Lower leg skin (tissue), 4 donors: Measurements from ENCODE around the gene SDCBP2. TPM values are rescaled to one million over a fixed set of nuclear protein-coding genes. Genes with fewer than 3 reads are reported as not detected.

Experiments used
- DNase-seq, 2 donors: peaks; one replicate each; pipeline ENCODE4 v3.0.0-alpha.2; 2019; ENCODE audit warnings: low spot score in 2 of 2
- H3K4me3 ChIP-seq: fragments of 200-600 bp; sonication (generic); 2 replicates; pipeline ENCODE4 v1.5.1; 2017; ENCODE audit warnings: mild to moderate bottlenecking, low read depth; ENCODE audit not compliant: poor library complexity, severe bottlenecking
- POLR2A ChIP-seq, 2 donors: fragments of 450-650 bp; IDR thresholded peaks; one replicate each; pipeline ENCODE4 v1.6.1; 2016 to 2017; ENCODE audit warnings: antibody characterized with exemption in 2 of 2, mild to moderate bottlenecking in 1 of 2, moderate library complexity in 1 of 2
- WGBS, 2 donors: methylation state at CpG; one replicate each; pipeline ENCODE4 v1.1.5; 2018; 5-methylcytosine and 5-hydroxymethylcytosine counted together
- intact Hi-C: fragments of 100-400 bp; cut with DNase I; formaldehyde crosslinking; loops from one replicate; pipeline ENCODE4 v1.15.0; 2023; ENCODE audit warnings: low total_unique reads
- total RNA-seq, 4 donors: library from RNA; depleted of rRNA; stranded (reverse); fragments of >200 nt; gene quantifications; one replicate each; pipeline ENCODE4 v1.1.0, GENCODE V29; 2016
- TF ChIP-seq, protein P1 (sequence below), 3 donors: fragments of 450-650 bp; IDR thresholded peaks; one replicate each; pipeline ENCODE4 v1.5.1; 2016; ENCODE audit warnings: antibody characterized with exemption in 3 of 3, mild to moderate bottlenecking in 3 of 3, moderate library complexity in 2 of 3

The SDCBP2 gene
- total RNA-seq, 4 donors from 2014 or later: 141 to 206 (median 181) TPM

DNA sequence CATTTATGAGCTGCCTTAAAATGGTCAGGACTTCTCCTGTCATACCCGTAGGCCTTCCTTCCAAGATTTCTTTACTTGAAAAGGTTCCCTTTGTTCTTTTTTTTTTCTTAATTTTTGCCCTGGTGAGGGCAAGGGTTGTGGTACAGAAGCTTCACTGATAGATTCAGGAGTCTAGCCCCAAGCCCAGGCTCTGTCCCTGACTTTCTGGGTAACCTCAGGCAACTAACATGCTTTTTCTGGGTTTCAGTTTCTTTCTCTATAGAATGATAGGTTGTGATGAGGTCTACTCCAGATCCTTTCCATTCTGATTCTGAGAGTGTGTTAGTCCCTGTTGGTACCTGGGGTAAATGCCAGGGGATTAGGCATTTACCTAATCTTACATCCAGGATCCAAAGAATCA, 41.6 kb downstream of the SDCBP2 start:
- intact Hi-C loops: no loop called here
- WGBS, 2 donors: 78 to 94% methylated on average over 1 of the region's 1 CpG
- no peak overlapping the region for H3K4me3 ChIP-seq
- DNase-seq: no peak
- TF ChIP-seq POLR2A (IDR thresholded peaks at IDR 0.05): no peak
- TF ChIP-seq, protein P1, sequence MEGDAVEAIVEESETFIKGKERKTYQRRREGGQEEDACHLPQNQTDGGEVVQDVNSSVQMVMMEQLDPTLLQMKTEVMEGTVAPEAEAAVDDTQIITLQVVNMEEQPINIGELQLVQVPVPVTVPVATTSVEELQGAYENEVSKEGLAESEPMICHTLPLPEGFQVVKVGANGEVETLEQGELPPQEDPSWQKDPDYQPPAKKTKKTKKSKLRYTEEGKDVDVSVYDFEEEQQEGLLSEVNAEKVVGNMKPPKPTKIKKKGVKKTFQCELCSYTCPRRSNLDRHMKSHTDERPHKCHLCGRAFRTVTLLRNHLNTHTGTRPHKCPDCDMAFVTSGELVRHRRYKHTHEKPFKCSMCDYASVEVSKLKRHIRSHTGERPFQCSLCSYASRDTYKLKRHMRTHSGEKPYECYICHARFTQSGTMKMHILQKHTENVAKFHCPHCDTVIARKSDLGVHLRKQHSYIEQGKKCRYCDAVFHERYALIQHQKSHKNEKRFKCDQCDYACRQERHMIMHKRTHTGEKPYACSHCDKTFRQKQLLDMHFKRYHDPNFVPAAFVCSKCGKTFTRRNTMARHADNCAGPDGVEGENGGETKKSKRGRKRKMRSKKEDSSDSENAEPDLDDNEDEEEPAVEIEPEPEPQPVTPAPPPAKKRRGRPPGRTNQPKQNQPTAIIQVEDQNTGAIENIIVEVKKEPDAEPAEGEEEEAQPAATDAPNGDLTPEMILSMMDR (IDR thresholded peaks at IDR 0.05): no peak

GRCh38 chr20:1286267-1287024, 42.5 kb downstream of the SDCBP2 start:
- intact Hi-C loops: no loop called here
- DNase-seq: peak in 1 of 2 donors; percentile 68
- TF ChIP-seq, protein P1 (IDR thresholded peaks at IDR 0.05): no peak
- no peak for TF ChIP-seq POLR2A (IDR thresholded peaks at IDR 0.05)
- H3K4me3 ChIP-seq: no peak overlapping the region
- WGBS, 2 donors: 69 to 76% methylated on average over 9 of the region's 9 CpGs

DNA sequence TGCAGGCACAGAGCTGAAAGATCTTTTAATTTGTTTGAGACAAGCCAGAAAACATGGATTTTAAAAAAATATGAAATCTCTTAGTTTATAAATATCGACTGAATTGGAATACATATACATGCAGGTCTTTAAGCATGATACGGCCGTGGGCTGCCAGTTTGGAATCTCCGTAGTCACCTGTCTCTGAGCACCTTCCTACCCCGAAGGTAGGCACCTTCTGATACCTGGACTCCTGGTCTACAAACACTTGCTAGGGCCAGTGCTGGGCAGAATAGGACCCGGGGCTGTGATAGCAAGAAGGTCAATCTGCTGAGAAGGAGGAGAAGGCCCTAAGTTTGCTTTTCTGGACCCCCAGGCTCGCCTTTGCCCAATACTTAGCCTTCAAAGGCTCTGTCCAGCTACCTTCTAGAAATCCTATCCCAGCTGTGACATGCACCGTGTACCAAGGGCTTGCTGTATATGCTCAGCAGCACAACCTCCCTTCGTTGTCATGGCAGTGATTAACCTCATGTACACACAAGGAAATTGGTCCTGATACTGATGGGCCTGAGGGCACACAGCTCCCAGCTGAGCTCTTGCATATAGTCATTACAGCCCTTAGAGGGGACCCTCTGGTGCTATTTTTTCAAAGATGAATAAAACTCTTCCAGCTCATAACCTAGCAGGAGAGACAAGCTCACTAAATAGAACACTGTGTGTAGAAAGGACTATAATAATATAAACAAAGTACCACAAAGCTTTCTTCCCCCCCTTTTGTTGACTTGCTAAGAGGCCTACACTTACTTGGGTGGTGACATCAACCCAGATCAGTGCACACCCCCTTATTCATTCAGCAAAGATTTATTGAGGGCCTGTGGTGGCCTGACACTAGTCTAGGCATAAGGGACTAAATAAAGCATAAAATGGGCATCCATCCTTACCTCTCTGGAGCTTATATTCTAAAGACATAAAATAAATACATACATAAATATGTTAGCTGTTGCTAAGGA, 45.1 kb downstream of the SDCBP2 start:
- H3K4me3 ChIP-seq: no peak overlapping the region
- DNase-seq: peak in 1 of 2 donors; percentile 32
- TF ChIP-seq, protein P1 (IDR thresholded peaks at IDR 0.05): no peak
- TF ChIP-seq POLR2A (IDR thresholded peaks at IDR 0.05): no peak
- WGBS, 2 donors: 89 to 90% methylated on average over 9 of the region's 9 CpGs
- intact Hi-C loops: no loop called here

DNA sequence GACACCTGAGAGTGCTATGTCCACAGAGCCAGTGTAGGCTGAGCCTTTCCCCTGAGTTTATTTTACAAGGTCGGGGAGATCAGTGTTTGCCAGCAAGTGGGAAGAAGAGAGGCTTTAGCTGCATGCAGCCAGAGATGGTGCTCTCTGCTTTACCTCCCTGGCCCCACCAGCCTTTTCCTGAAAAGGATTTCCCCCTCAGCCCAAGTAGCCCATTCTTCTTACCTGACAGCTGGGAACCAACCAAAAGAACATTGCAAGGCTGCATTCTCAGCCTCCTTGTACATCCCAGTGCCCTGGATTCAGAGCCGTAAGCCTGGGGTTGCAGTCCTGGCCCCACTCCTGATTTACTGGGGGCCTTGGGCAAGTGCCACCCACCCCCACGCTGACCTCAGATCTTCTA, 46.0 kb downstream of the SDCBP2 start:
- intact Hi-C loops: no loop called here
- WGBS, 2 donors: 79 to 87% methylated on average over 3 of the region's 3 CpGs
- H3K4me3 ChIP-seq: no peak overlapping the region
- peak in 1 of 2 donors; percentile 42 for DNase-seq
- TF ChIP-seq, protein P1 (IDR thresholded peaks at IDR 0.05): no peak
- no peak for TF ChIP-seq POLR2A (IDR thresholded peaks at IDR 0.05)

DNA sequence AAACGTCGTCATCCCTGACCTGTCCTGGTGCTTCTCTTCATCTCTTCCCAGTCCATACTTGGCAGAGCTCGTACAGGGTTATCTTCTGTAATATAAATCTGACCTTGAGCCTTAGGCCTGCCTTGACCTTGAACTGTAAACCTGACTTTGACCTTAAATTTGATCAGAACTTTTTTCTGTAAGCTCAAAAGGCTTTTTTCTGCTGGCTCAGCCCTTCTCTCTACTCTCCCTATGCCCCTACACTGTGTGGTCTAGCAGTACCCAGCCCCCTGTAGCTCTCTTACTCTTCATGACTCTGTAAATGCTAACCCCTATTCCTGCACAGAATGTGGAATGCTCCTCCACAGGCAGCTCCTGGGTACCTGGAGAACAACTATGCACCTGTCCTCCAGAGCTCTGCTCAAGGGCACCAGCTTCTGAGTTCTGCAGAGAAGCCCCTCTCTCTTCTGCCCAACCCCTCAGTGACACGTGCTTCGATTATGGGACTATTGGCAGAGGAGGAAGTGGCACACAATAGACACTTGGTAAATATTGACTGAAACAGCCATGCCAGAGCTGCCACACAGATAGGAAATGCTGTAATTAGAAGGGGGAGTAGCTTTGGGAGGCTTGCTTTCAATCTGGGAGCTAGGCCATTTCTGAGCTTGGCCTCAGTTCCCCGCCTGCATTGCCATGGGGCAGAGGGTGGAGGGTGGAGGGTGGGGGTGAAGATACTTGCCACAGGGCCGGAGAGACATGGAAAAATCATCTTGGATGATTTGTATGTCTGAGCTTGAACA, 47.5 kb downstream of the SDCBP2 start:
- intact Hi-C loops: no loop called here
- H3K4me3 ChIP-seq: no peak overlapping the region
- WGBS, 2 donors: 57 to 60% methylated on average over 7 of the region's 7 CpGs
- no peak for TF ChIP-seq POLR2A (IDR thresholded peaks at IDR 0.05)
- TF ChIP-seq, protein P1 (IDR thresholded peaks at IDR 0.05): no peak
- DNase-seq: peak in 1 of 2 donors; percentile 23
